Heart left ventricle (tissue), 13 donors: ENCODE data around the gene LYST.

Experiments used
- CTCF ChIP-seq, 12 donors: fragments of 200-600 bp; sonication (generic) in 4 of 12; IDR thresholded peaks; one replicate each; pipeline versions ENCODE4 v1.5.0 to v1.8.0; 2018 to 2022; ENCODE audit warnings: antibody characterized with exemption in 12 of 12, mild to moderate bottlenecking in 5 of 12
- POLR2A ChIP-seq, 2 donors: fragments of 450-650 bp; IDR thresholded peaks; one replicate each; pipeline ENCODE4 v1.6.1; 2017; ENCODE audit warnings: antibody characterized with exemption in 2 of 2, mild to moderate bottlenecking in 2 of 2, moderate library complexity in 2 of 2
- donor health status: ischemic (EF 13 %, LVEDD 7.1; RV severe dilation, severe dysfunction).
- donor health status: DM: no; HTN: yes; CAD: no.
- donor health status: DM: no; HTN: no; CAD: no.
- donor health status: ischemic (EF 25% LVEDD 6.9; RV normal size, moderate dysfunction).
- donor health status: ischemic (EF 25% LVEDD 5.7; RV mildly dilated, moderate dysfunction).
- donor health status: ischemic (EF 35%, LVEDD 5.7; RV mildly dilated, moderate dysfunction).
- donor health status: nonischemic (EF 11% LVEDD 7.7; RV severe dilation, severe dysfunction).
- donor health status: DM: yes; HTN: yes; CAD: no.
- donor health status: PGD.
- donor health status: ischemic (EF 29% LVEDD 5.4; RV normal size, mild dysfunction).
- donor health status: nonischemic (EF 23%, LVEDD 6.1; RV moderate dilation, normal function).

- TF ChIP-seq CTCF (IDR thresholded peaks at IDR 0.05) (no peak), POLR2A (IDR thresholded peaks at IDR 0.05) (no peak)
Observed at GRCh38 chr1:235682216-235682615, 184.5 kb downstream of the LYST start.
